Dermis microvascular lymphatic vessel endothelial cell (primary cell): ENCODE data around the gene OR51D1. TPM values are rescaled to one million over a fixed set of nuclear protein-coding genes. Genes with fewer than 3 reads are reported as not detected.

Experiments used
- DNase-seq, 2 donors: peaks; one replicate each; pipeline versions ENCODE4 v3.0.0 to v3.0.0-alpha.2; 2010; ENCODE audit warnings: low read depth in 2 of 2
- total RNA-seq: library from RNA; depleted of rRNA; stranded (reverse); fragments of >200 nt; gene quantifications from 2 replicates; pipeline ENCODE4 v1.2.1, GENCODE V29; 2014

Gene OR51D1
- total RNA-seq, result not detected in 2 replicates

- DNase-seq, result peak; percentile 18 to 61
Observed at GRCh38 chr11:4636962-4637661, at the start of gene OR51D1. Gene OR51D1 (plus strand): TSS chr11:4637477. CDS start chr11:4639791, 2,314 bp downstream.

- no peak for DNase-seq
Observed at GRCh38 chr11:4589017-4589416, 48.3 kb upstream of the OR51D1 start.

- DNase-seq, result no peak
Observed at GRCh38 chr11:4593739-4594138, 43.5 kb upstream of the OR51D1 start, which contains the start of gene OR52I1. Gene OR52I1 (plus strand): TSS chr11:4594039. CDS start chr11:4594039, 0 bp downstream.

GRCh38 chr11:4605057-4605456, 32.2 kb upstream of the OR51D1 start:
- no peak for DNase-seq

GRCh38 chr11:4606231-4607015, 30.9 kb upstream of the OR51D1 start:
- DNase-seq, result peak in 1 of 2 donors; percentile 18

- DNase-seq, result peak in 1 of 2 donors; percentile 26
Observed at GRCh38 chr11:4607096-4607495, 30.2 kb upstream of the OR51D1 start.

GRCh38 chr11:4607781-4608666, 29.3 kb upstream of the OR51D1 start, which contains the start of gene TRIM68:
Gene TRIM68 (minus strand): TSS chr11:4608231. CDS start chr11:4605504, 2,727 bp downstream.
- peak; percentile 78 to 93 for DNase-seq

- DNase-seq, result no peak
Observed at GRCh38 chr11:4610258-4610935, 26.9 kb upstream of the OR51D1 start.

GRCh38 chr11:4611986-4612385, 25.3 kb upstream of the OR51D1 start:
- no peak for DNase-seq

- no peak for DNase-seq
Observed at GRCh38 chr11:4615856-4616444, 21.3 kb upstream of the OR51D1 start.

- DNase-seq, result no peak
Observed at GRCh38 chr11:4619514-4619913, 17.8 kb upstream of the OR51D1 start.

GRCh38 chr11:4626207-4627099, 10.8 kb upstream of the OR51D1 start:
- peak; percentile 36 to 74 for DNase-seq

GRCh38 chr11:4636136-4636535, 1.1 kb upstream of the OR51D1 start:
- DNase-seq, result no peak

GRCh38 chr11:4637662-4638047, 378 bp downstream of the OR51D1 start:
- DNase-seq, result no peak

- no peak for DNase-seq
Observed at GRCh38 chr11:4639931-4640330, 2.7 kb downstream of the OR51D1 start.

- no peak for DNase-seq
Observed at GRCh38 chr11:4641501-4641900, 4.2 kb downstream of the OR51D1 start.

- DNase-seq, result no peak
Observed at GRCh38 chr11:4642043-4642442, 4.8 kb downstream of the OR51D1 start.

- no peak for DNase-seq
Observed at GRCh38 chr11:4643076-4643475, 5.8 kb downstream of the OR51D1 start.

GRCh38 chr11:4643682-4644081, 6.4 kb downstream of the OR51D1 start, which contains the start of gene OR51E1:
Gene OR51E1 (plus strand): TSS chr11:4643982. CDS start chr11:4652527, 8,545 bp downstream.
- no peak for DNase-seq
